ENCODE results near the gene LRRC49. TPM values are rescaled to one million over a fixed set of nuclear protein-coding genes. Genes with fewer than 3 reads are reported as not detected.

Gene LRRC49
- total and polyA plus RNA-seq, 2 experiments from 2014 or later, result 8.5 to 14.6 TPM

DNA sequence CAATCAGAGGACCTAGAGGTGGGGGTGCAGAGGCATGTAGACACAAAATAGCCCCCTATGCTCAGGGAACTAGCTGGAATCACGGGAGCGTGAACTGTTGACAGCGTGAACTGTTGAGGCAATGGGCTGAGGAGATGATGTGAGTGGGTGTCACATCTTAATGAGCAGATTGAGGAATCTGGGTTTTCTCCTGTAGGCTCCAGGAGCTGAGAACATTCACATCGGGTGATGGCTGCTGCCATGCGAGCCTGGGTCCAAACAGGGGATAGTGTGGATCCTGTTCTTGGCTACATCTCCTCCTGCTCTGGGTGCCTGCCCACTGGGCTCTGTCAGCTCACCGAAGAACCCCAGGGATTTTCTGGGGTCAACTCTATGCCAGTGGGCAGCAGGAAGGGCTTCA is 40.7 kb upstream of the LRRC49 start:
- Mint-ChIP-seq H3K4me1 (peaks cover 20% of the 10 kb centered on the region), H3K9me3 (no peaks in the 10 kb centered on the region), H3K27me3 (ENCODE audit: insufficient read depth, low read depth, poor library complexity) (peaks cover 6% of the 10 kb centered on the region), H3K36me3 (ENCODE audit: low read depth) (peaks cover 14% of the 10 kb centered on the region), H3K4me3 (no peak overlapping the region; the same call in 2 of the 3 replicates), H3K27ac (no peak overlapping the region)
- TF ChIP-seq ZNF331 (CRISPR knock-in tag; IDR thresholded peaks at IDR 0.05; ENCODE audit: low read depth) (no peak), JUNB (IDR thresholded peaks at IDR 0.05; ENCODE audit: unreplicated experiment) (no peak), STAT1 (IDR thresholded peaks at IDR 0.05; ENCODE audit: unreplicated experiment) (no peak), POLR2AphosphoS5 (IDR thresholded peaks at IDR 0.05; ENCODE audit: low read depth) (no peak), ETS1 (IDR thresholded peaks at IDR 0.05) (no peak), EZH2 (IDR thresholded peaks at IDR 0.05; ENCODE audit: low read depth, unreplicated experiment) (no peak), EZH2phosphoT487 (IDR thresholded peaks at IDR 0.05; ENCODE audit: unreplicated experiment) (no peak), NANOG (IDR thresholded peaks at IDR 0.05; ENCODE audit: borderline replicate concordance) (no peak), ZNF114 (CRISPR knock-in tag; IDR thresholded peaks at IDR 0.05) (no peak), CTCF (conservative IDR thresholded peaks at IDR 0.05; ENCODE audit: low read depth in 2 of 2) (no peak), CREB1 (CRISPR knock-in tag; IDR thresholded peaks at IDR 0.05; ENCODE audit: low read depth) (no peak)
- TF ChIP-seq, protein P1, sequence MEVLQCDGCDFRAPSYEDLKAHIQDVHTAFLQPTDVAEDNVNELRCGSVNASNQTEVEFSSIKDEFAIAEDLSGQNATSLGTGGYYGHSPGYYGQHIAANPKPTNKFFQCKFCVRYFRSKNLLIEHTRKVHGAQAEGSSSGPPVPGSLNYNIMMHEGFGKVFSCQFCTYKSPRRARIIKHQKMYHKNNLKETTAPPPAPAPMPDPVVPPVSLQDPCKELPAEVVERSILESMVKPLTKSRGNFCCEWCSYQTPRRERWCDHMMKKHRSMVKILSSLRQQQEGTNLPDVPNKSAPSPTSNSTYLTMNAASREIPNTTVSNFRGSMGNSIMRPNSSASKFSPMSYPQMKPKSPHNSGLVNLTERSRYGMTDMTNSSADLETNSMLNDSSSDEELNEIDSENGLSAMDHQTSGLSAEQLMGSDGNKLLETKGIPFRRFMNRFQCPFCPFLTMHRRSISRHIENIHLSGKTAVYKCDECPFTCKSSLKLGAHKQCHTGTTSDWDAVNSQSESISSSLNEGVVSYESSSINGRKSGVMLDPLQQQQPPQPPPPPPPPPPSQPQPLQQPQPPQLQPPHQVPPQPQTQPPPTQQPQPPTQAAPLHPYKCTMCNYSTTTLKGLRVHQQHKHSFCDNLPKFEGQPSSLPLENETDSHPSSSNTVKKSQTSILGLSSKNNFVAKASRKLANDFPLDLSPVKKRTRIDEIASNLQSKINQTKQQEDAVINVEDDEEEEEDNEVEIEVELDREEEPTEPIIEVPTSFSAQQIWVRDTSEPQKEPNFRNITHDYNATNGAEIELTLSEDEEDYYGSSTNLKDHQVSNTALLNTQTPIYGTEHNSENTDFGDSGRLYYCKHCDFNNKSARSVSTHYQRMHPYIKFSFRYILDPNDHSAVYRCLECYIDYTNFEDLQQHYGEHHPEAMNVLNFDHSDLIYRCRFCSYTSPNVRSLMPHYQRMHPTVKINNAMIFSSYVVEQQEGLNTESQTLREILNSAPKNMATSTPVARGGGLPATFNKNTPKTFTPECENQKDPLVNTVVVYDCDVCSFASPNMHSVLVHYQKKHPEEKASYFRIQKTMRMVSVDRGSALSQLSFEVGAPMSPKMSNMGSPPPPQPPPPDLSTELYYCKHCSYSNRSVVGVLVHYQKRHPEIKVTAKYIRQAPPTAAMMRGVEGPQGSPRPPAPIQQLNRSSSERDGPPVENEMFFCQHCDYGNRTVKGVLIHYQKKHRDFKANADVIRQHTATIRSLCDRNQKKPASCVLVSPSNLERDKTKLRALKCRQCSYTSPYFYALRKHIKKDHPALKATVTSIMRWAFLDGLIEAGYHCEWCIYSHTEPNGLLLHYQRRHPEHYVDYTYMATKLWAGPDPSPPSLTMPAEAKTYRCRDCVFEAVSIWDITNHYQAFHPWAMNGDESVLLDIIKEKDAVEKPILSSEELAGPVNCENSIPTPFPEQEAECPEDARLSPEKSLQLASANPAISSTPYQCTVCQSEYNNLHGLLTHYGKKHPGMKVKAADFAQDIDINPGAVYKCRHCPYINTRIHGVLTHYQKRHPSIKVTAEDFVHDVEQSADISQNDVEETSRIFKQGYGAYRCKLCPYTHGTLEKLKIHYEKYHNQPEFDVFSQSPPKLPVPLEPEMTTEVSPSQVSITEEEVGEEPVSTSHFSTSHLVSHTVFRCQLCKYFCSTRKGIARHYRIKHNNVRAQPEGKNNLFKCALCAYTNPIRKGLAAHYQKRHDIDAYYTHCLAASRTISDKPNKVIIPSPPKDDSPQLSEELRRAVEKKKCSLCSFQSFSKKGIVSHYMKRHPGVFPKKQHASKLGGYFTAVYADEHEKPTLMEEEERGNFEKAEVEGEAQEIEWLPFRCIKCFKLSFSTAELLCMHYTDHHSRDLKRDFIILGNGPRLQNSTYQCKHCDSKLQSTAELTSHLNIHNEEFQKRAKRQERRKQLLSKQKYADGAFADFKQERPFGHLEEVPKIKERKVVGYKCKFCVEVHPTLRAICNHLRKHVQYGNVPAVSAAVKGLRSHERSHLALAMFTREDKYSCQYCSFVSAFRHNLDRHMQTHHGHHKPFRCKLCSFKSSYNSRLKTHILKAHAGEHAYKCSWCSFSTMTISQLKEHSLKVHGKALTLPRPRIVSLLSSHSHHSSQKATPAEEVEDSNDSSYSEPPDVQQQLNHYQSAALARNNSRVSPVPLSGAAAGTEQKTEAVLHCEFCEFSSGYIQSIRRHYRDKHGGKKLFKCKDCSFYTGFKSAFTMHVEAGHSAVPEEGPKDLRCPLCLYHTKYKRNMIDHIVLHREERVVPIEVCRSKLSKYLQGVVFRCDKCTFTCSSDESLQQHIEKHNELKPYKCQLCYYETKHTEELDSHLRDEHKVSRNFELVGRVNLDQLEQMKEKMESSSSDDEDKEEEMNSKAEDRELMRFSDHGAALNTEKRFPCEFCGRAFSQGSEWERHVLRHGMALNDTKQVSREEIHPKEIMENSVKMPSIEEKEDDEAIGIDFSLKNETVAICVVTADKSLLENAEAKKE (CRISPR knock-in tag; IDR thresholded peaks at IDR 0.05), result no peak
- TF ChIP-seq, protein P2, sequence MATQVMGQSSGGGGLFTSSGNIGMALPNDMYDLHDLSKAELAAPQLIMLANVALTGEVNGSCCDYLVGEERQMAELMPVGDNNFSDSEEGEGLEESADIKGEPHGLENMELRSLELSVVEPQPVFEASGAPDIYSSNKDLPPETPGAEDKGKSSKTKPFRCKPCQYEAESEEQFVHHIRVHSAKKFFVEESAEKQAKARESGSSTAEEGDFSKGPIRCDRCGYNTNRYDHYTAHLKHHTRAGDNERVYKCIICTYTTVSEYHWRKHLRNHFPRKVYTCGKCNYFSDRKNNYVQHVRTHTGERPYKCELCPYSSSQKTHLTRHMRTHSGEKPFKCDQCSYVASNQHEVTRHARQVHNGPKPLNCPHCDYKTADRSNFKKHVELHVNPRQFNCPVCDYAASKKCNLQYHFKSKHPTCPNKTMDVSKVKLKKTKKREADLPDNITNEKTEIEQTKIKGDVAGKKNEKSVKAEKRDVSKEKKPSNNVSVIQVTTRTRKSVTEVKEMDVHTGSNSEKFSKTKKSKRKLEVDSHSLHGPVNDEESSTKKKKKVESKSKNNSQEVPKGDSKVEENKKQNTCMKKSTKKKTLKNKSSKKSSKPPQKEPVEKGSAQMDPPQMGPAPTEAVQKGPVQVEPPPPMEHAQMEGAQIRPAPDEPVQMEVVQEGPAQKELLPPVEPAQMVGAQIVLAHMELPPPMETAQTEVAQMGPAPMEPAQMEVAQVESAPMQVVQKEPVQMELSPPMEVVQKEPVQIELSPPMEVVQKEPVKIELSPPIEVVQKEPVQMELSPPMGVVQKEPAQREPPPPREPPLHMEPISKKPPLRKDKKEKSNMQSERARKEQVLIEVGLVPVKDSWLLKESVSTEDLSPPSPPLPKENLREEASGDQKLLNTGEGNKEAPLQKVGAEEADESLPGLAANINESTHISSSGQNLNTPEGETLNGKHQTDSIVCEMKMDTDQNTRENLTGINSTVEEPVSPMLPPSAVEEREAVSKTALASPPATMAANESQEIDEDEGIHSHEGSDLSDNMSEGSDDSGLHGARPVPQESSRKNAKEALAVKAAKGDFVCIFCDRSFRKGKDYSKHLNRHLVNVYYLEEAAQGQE (IDR thresholded peaks at IDR 0.05; ENCODE audit: unreplicated experiment), result no peak
- no peak overlapping the region for H3K27ac ChIP-seq (ENCODE audit: low read depth)
- peaks cover 8% of the 10 kb centered on the region for H3K4me1 ChIP-seq (ENCODE audit: insufficient read depth)
- H3K9me2 ChIP-seq (ENCODE audit: insufficient read depth), result no peaks in the 10 kb centered on the region
- H3K4me2 ChIP-seq, result no peak overlapping the region
- H3K79me2 ChIP-seq (replicated peaks; ENCODE audit: insufficient read depth), result peaks cover 7% of the 10 kb centered on the region; the same call in 1 of the 2 replicates
- DNase-seq (ENCODE audit: low spot score), result no peak
- no peaks in the 10 kb centered on the region for H3K36me3 ChIP-seq (ENCODE audit: insufficient read depth)
- H2AFZ ChIP-seq, result no peak overlapping the region
- H4K20me1 ChIP-seq (replicated peaks; ENCODE audit: insufficient read depth), result no peaks in the 10 kb centered on the region; the same call in 1 of the 2 replicates
- H3K27me3 ChIP-seq (ENCODE audit: insufficient read depth), result peaks cover 10% of the 10 kb centered on the region
- H3F3A ChIP-seq (replicated peaks; ENCODE audit: low read depth), result 0 out of 2 replicates have a peak, but pooled peaks cover 9% of the 10 kb centered on the region
- H3K4me3 ChIP-seq, result no peak overlapping the region
- ATAC-seq, result no peak

Data from GM23338 (cell line).